HepG2 (cell line): ENCODE results near the gene AADACL4. TPM values are rescaled to one million over a fixed set of nuclear protein-coding genes. Genes with fewer than 3 reads are reported as not detected.

Source experiments
- CREM ChIP-seq, 2 experiments: sonication (generic) in 1 of 2; formaldehyde crosslinking in 1 of 2; IDR thresholded peaks; 2 replicates each; pipeline versions ENCODE4 v1.4.0 to v1.6.1; 2016 to 2020; ENCODE audit warnings: antibody characterized with exemption in 1 of 2, mild to moderate bottlenecking in 1 of 2, missing genetic modification reagents in 1 of 2
- ETV5 ChIP-seq: IDR thresholded peaks from 2 replicates; pipeline ENCODE4 v1.6.1; 2018; ENCODE audit warnings: missing biosample characterization, missing genetic modification reagents, inconsistent platforms, borderline replicate concordance
- HMG20A ChIP-seq: IDR thresholded peaks from 2 replicates; pipeline ENCODE4 v1.6.1; 2016; ENCODE audit warnings: borderline replicate concordance
- KMT2B ChIP-seq: IDR thresholded peaks from 2 replicates; pipeline ENCODE4 v1.6.1; 2016; ENCODE audit warnings: missing genetic modification reagents, missing compliant biosample characterization
- MYNN ChIP-seq: sonication (generic); formaldehyde crosslinking; IDR thresholded peaks from 2 replicates; pipeline ENCODE4 v1.4.0; 2020; ENCODE audit warnings: mild to moderate bottlenecking, low read depth, missing genetic modification reagents
- NR2F1 ChIP-seq, 2 experiments: fragments of 450-650 bp in 1 of 2; formaldehyde crosslinking in 1 of 2; IDR thresholded peaks; 2 replicates each; pipeline versions ENCODE4 v1.5.0 to v1.6.1; 2016 to 2020; ENCODE audit warnings: mild to moderate bottlenecking in 1 of 2, missing compliant biosample characterization in 1 of 2, missing genetic modification reagents in 1 of 2, moderate library complexity in 1 of 2
- PHB2 ChIP-seq: fragments of 450-650 bp; IDR thresholded peaks from 2 replicates; pipeline ENCODE4 v1.6.1; 2018; ENCODE audit not compliant: partially characterized antibody
- POGK ChIP-seq: sonication (generic); formaldehyde crosslinking; conservative IDR thresholded peaks from 2 replicates; pipeline ENCODE4 v1.8.0; 2022; ENCODE audit warnings: mild to moderate bottlenecking, moderate library complexity, missing genetic modification reagents
- RAD51 ChIP-seq: fragments of 450-650 bp; IDR thresholded peaks from 2 replicates; pipeline ENCODE4 v1.6.1; 2016; ENCODE audit warnings: borderline replicate concordance
- SATB2 ChIP-seq: sonication (generic); formaldehyde crosslinking; IDR thresholded peaks from 2 replicates; pipeline ENCODE4 v1.5.0; 2020; ENCODE audit warnings: missing genetic modification reagents
- SMARCE1 ChIP-seq: fragments of 450-650 bp; IDR thresholded peaks from 2 replicates; pipeline ENCODE4 v1.6.1; 2017; ENCODE audit warnings: borderline replicate concordance
- SNAPC5 ChIP-seq: sonication (generic); formaldehyde crosslinking; IDR thresholded peaks from 2 replicates; pipeline ENCODE4 v1.8.1; 2023; ENCODE audit warnings: mild to moderate bottlenecking, missing genetic modification reagents, borderline replicate concordance
- THAP9 ChIP-seq: sonication (generic); formaldehyde crosslinking; IDR thresholded peaks from 2 replicates; pipeline ENCODE4; 2020; ENCODE audit warnings: missing genetic modification reagents, mild to moderate bottlenecking, borderline replicate concordance
- ZMYM3 ChIP-seq: sonication (generic); formaldehyde crosslinking; IDR thresholded peaks from 2 replicates; pipeline ENCODE4 v1.5.1; 2020; ENCODE audit warnings: mild to moderate bottlenecking, missing genetic modification reagents
- ZNF20 ChIP-seq: sonication (generic); formaldehyde crosslinking; IDR thresholded peaks from 2 replicates; pipeline ENCODE4 v1.4.0; 2020; ENCODE audit warnings: mild to moderate bottlenecking, moderate library complexity, missing genetic modification reagents
- ZNF572 ChIP-seq: sonication (generic); formaldehyde crosslinking; IDR thresholded peaks from 2 replicates; pipeline ENCODE4 v1.5.1; 2020; ENCODE audit warnings: mild to moderate bottlenecking, missing genetic modification reagents
- ZNF609 ChIP-seq: sonication (generic); formaldehyde crosslinking; IDR thresholded peaks from 2 replicates; pipeline ENCODE4 v1.4.0; 2020; ENCODE audit warnings: mild to moderate bottlenecking, missing genetic modification reagents, borderline replicate concordance
- ZNF644 ChIP-seq: IDR thresholded peaks from 2 replicates; pipeline ENCODE4 v1.6.1; 2016; ENCODE audit warnings: low read depth
- ZNF749 ChIP-seq: sonication (generic); formaldehyde crosslinking; IDR thresholded peaks from 2 replicates; pipeline ENCODE4 v1.8.0; 2022; ENCODE audit warnings: mild to moderate bottlenecking, missing genetic modification reagents, moderate library complexity, borderline replicate concordance
- ZNF878 ChIP-seq: sonication (generic); formaldehyde crosslinking; IDR thresholded peaks from 2 replicates; pipeline ENCODE4 v1.8.1; 2023; ENCODE audit warnings: mild to moderate bottlenecking, missing genetic modification reagents, moderate library complexity
- polyA plus RNA-seq, 8 experiments: library from polyadenylated mRNA; depleted of rRNA in 3 of 8; stranded (reverse) in 7 of 8; unstranded in 1 of 8; fragments of >200 nt; fragmentation: Illumina TruSeq in 4 of 8; extraction: Trizol in 4 of 8; gene quantifications; 2 replicates each; pipeline versions ENCODE4 v1.2.1 to v1.2.3, GENCODE V29; 2011 to 2016; ENCODE audit warnings: low read depth in 4 of 8, missing spikeins in 1 of 8, mixed read lengths in 1 of 8; ENCODE audit not compliant: insufficient read depth in 1 of 8
- total RNA-seq, 5 experiments: library from RNA; depleted of rRNA; stranded (reverse); fragments of >200 nt; fragmentation: Illumina TruSeq; extraction: Trizol; gene quantifications; 2 replicates each; pipeline ENCODE4 v1.2.3, GENCODE V29; 2016; ENCODE audit warnings: low read depth in 1 of 5

The AADACL4 gene
- total and polyA plus RNA-seq, 2 of the 13 experiments (the other 11 are each of a cell fraction or from before 2014, with no cell fraction given), result not detected

- TF ChIP-seq THAP9, result no peak
- TF ChIP-seq ETV5, result peak; percentile 97
- TF ChIP-seq SNAPC5 (CRISPR knock-in tag), result no peak
- TF ChIP-seq ZNF20, result no peak
- peak; percentile 74; the same call in 1 of the 2 replicates for TF ChIP-seq POGK
- no peak for TF ChIP-seq ZNF749 (CRISPR knock-in tag)
- TF ChIP-seq HMG20A (CRISPR knock-in tag), result peak; percentile 92; the same call in 1 of the 2 replicates
- no peak for TF ChIP-seq MYNN
- no peak for TF ChIP-seq SATB2 (CRISPR knock-in tag)
- TF ChIP-seq SMARCE1, result no peak
- TF ChIP-seq ZMYM3, result peak; percentile 51; the same call in 1 of the 2 replicates
- peak; percentile 91 to 95 for TF ChIP-seq NR2F1 (CRISPR knock-in tag; IDR thresholded peaks at IDR 0.05)
- TF ChIP-seq RAD51, result no peak
- TF ChIP-seq ZNF572 (CRISPR knock-in tag), result no peak
- TF ChIP-seq KMT2B, result no peak
- TF ChIP-seq ZNF644 (CRISPR knock-in tag), result no peak; the same call in 1 of the 2 replicates
- TF ChIP-seq PHB2, result no peak
- peak; percentile 97 for TF ChIP-seq ZNF609 (CRISPR knock-in tag)
- no peak; the same call in 1 of the 2 replicates for TF ChIP-seq ZNF878 (CRISPR knock-in tag)
- peak; percentile 84 for TF ChIP-seq CREM (IDR thresholded peaks at IDR 0.05)
- TF ChIP-seq CREM (CRISPR knock-in tag; IDR thresholded peaks at IDR 0.05), result no peak
Measured at GRCh38 chr1:12604114-12604874, 39.6 kb upstream of the AADACL4 start (continued).
